HepG2 (cell line): ENCODE data around the gene FHIT. TPM values are rescaled to one million over a fixed set of nuclear protein-coding genes. Genes with fewer than 3 reads are reported as not detected.

Source experiments
- ATAC-seq: fragments of 200-7000 bp; cut with Tn5 transposase; 3 replicates; pipeline ENCODE4 v1.9.1; 2020; ENCODE audit warnings: mild to moderate bottlenecking, moderate library complexity
- BruUV-seq: library from RNA; stranded (reverse); fragments of 400-500 nt; replicated peaks from 2 replicates; lab custom pipeline; 2021; lab: Mats Ljungman, UMichigan
- CTCF ChIA-PET: fragments of 300-600 bp; formaldehyde crosslinking; extraction: SDS; loops from one replicate; lab custom pipeline; 2021; ENCODE audit warnings: low total read pairs, inconsistent platforms, low intra/inter-chr PET ratio; lab: Yijun Ruan, JAX
- POLR2A ChIA-PET: fragments of 350-600 bp; sonication (Branson Sonifier 250); formaldehyde crosslinking; loops from one replicate; lab custom pipeline; 2020; ENCODE audit warnings: antibody characterized with exemption, inconsistent platforms; lab: Yijun Ruan, JAX
- DNase-seq: peaks from one replicate; pipeline ENCODE4 v3.0.0-alpha.2; 2015; ENCODE audit warnings: low spot score
- FAIRE-seq: peaks from 3 replicates; lab custom pipeline; 2011; peaks lifted over from hg19 to GRCh38; lab: Jason Lieb, UNC
- H2AFZ ChIP-seq: one replicate; pipeline ENCODE4 v1.6.1; 2011; ENCODE audit warnings: low read length, inconsistent platforms
- H3K27ac ChIP-seq: fragments of 300-600 bp; 3 replicates; pipeline ENCODE4 v1.8.0; 2011; ENCODE audit warnings: mixed run types, mild to moderate bottlenecking, mixed read lengths, low read length, inconsistent platforms; ENCODE audit not compliant: insufficient read depth; ENCODE audit errors: extremely low read length
- H3K27me3 ChIP-seq, 2 experiments: fragments of 200-600 bp in 1 of 2; 2 replicates in 1 of 2; 3 replicates in 1 of 2; pipeline versions ENCODE4 v1.6.0 to v1.8.0; 2011; ENCODE audit warnings: low read length in 2 of 2, mild to moderate bottlenecking in 2 of 2, moderate library complexity in 2 of 2, inconsistent platforms in 1 of 2; ENCODE audit not compliant: insufficient read depth in 2 of 2, control insufficient read depth in 1 of 2
- H3K36me3 ChIP-seq, 2 experiments: fragments of 200-600 bp in 1 of 2; replicated peaks in 1 of 2; 2 replicates in 1 of 2; 3 replicates in 1 of 2; pipeline versions ENCODE4 v1.5.1 to v1.8.0; 2011; ENCODE audit warnings: low read length in 2 of 2, inconsistent platforms in 1 of 2; ENCODE audit not compliant: insufficient read depth in 2 of 2, control insufficient read depth in 1 of 2
- H3K4me1 ChIP-seq: 2 replicates; pipeline ENCODE4 v1.5.1; 2012; ENCODE audit warnings: low read length, inconsistent platforms; ENCODE audit not compliant: insufficient read depth
- H3K4me2 ChIP-seq: 2 replicates; pipeline ENCODE4 v1.6.0; 2011; ENCODE audit warnings: low read depth, low read length, inconsistent platforms
- H3K4me3 ChIP-seq, 3 experiments: fragments of 200-600 bp in 1 of 3; sonication (generic), shearing (Covaris generic) in 1 of 3; replicated peaks in 1 of 3; 2 replicates each; pipeline ENCODE4 v1.5.1; 2011 to 2016; ENCODE audit warnings: low read length in 3 of 3, inconsistent platforms in 2 of 3, low read depth in 2 of 3, mild to moderate bottlenecking in 2 of 3, control low read depth in 1 of 3, mixed read lengths in 1 of 3; ENCODE audit not compliant: insufficient read depth in 1 of 3
- H3K79me2 ChIP-seq: one replicate; pipeline ENCODE4 v1.6.1; 2011; ENCODE audit warnings: low read length, inconsistent platforms; ENCODE audit not compliant: insufficient read depth
- H3K9ac ChIP-seq: 2 replicates; pipeline ENCODE4 v1.6.0; 2011; ENCODE audit warnings: mild to moderate bottlenecking, low read depth, low read length, inconsistent platforms; ENCODE audit not compliant: insufficient read depth
- H3K9me3 ChIP-seq: 2 replicates; pipeline ENCODE4 v1.5.1; 2012; ENCODE audit warnings: mild to moderate bottlenecking, low read length
- H4K20me1 ChIP-seq: 2 replicates; pipeline ENCODE4 v1.6.0; 2011; ENCODE audit warnings: inconsistent platforms, mild to moderate bottlenecking, low read length, moderate library complexity; ENCODE audit not compliant: insufficient read depth
- AGO2 ChIP-seq: fragments of 200-400 bp; formaldehyde crosslinking; optimal IDR thresholded peaks from 2 replicates; pipeline ENCODE3; 2017; ENCODE audit warnings: mild to moderate bottlenecking, low read depth, low read length, moderate library complexity
- DRAP1 ChIP-seq: IDR thresholded peaks from 2 replicates; pipeline ENCODE4 v1.6.1; 2016; ENCODE audit warnings: missing genetic modification reagents, missing compliant biosample characterization
- EHMT2 ChIP-seq: fragments of 200-600 bp; sonication (generic); IDR thresholded peaks from 2 replicates; pipeline ENCODE4 v1.7.0; 2017; ENCODE audit warnings: antibody characterized with exemption, low read depth, low read length, borderline replicate concordance
- ELF3 ChIP-seq: IDR thresholded peaks from 2 replicates; pipeline ENCODE4 v1.6.1; 2016; ENCODE audit warnings: missing genetic modification reagents, missing compliant biosample characterization
- GTF2F1 ChIP-seq: fragments of 150-350 bp; IDR thresholded peaks from 2 replicates; pipeline ENCODE4 v1.6.1; 2014; ENCODE audit warnings: low read length
- KAT8 ChIP-seq: IDR thresholded peaks from 2 replicates; pipeline ENCODE4 v1.6.1; 2016; ENCODE audit warnings: missing genetic modification reagents, missing compliant biosample characterization
- MAFK ChIP-seq, 2 experiments: IDR thresholded peaks in 1 of 2; conservative IDR thresholded peaks in 1 of 2; 2 replicates each; pipeline ENCODE4 v1.6.1; 2011; ENCODE audit warnings: improper control_type of control experiment in 2 of 2, low read length in 2 of 2
- ZFP41 ChIP-seq: sonication (generic); formaldehyde crosslinking; IDR thresholded peaks from 2 replicates; pipeline ENCODE4 v1.4.0; 2020; ENCODE audit warnings: mild to moderate bottlenecking, missing genetic modification reagents, borderline replicate concordance
- ZKSCAN1 ChIP-seq: fragments of 150-350 bp; IDR thresholded peaks from 2 replicates; pipeline ENCODE4 v1.6.1; 2014; ENCODE audit warnings: low read length
- ZKSCAN5 ChIP-seq: sonication (generic); formaldehyde crosslinking; IDR thresholded peaks from 2 replicates; pipeline ENCODE4 v1.5.1; 2020; ENCODE audit warnings: mild to moderate bottlenecking, missing genetic modification reagents
- ZNF263 ChIP-seq: sonication (generic); formaldehyde crosslinking; IDR thresholded peaks from 2 replicates; pipeline ENCODE4 v1.4.0; 2020; ENCODE audit warnings: missing genetic modification reagents
- ZNF446 ChIP-seq: sonication (generic); formaldehyde crosslinking; IDR thresholded peaks from 2 replicates; pipeline ENCODE4 v1.5.0; 2020; ENCODE audit warnings: mild to moderate bottlenecking, missing genetic modification reagents
- ZNF468 ChIP-seq: sonication (generic); formaldehyde crosslinking; IDR thresholded peaks from 2 replicates; pipeline ENCODE4 v1.8.0; 2022; ENCODE audit warnings: mild to moderate bottlenecking, moderate library complexity, missing genetic modification reagents
- ZNF567 ChIP-seq: sonication (generic); formaldehyde crosslinking; IDR thresholded peaks from 2 replicates; pipeline ENCODE4 v1.8.1; 2023; ENCODE audit warnings: mild to moderate bottlenecking, missing genetic modification reagents, borderline replicate concordance
- ZNF646 ChIP-seq: sonication (generic); formaldehyde crosslinking; IDR thresholded peaks from 2 replicates; pipeline ENCODE4 v1.9.0; 2021; ENCODE audit warnings: mild to moderate bottlenecking, missing genetic modification reagents
- ZNF713 ChIP-seq: sonication (generic); formaldehyde crosslinking; IDR thresholded peaks from 2 replicates; pipeline ENCODE4 v1.4.0; 2020; ENCODE audit warnings: mild to moderate bottlenecking, missing genetic modification reagents
- WGBS: methylation state at CpG from one replicate; pipeline ENCODE4 v1.1.6; 2017; ENCODE audit warnings: low lambda C conversion rate; 5-methylcytosine and 5-hydroxymethylcytosine counted together
- in situ Hi-C: cut with HindIII; loops from 2 replicates; pipeline ENCODE4 v1.10.0; 2017; ENCODE audit warnings: low pct_unique_long_range_greater_than_20kb; ENCODE audit not compliant: extremely low pct_ligation_motif_present
- intact Hi-C: fragments of 100-400 bp; cut with micrococcal nuclease; formaldehyde crosslinking; loops from one replicate; pipeline ENCODE4 v1.10.0; 2022; ENCODE audit not compliant: unreplicated experiment
- polyA plus RNA-seq, 8 experiments: library from polyadenylated mRNA; depleted of rRNA in 3 of 8; stranded (reverse) in 7 of 8; unstranded in 1 of 8; fragments of >200 nt; fragmentation: Illumina TruSeq in 4 of 8; extraction: Trizol in 4 of 8; gene quantifications; 2 replicates each; pipeline versions ENCODE4 v1.2.1 to v1.2.3, GENCODE V29; 2011 to 2016; ENCODE audit warnings: low read depth in 4 of 8, missing spikeins in 1 of 8, mixed read lengths in 1 of 8; ENCODE audit not compliant: insufficient read depth in 1 of 8
- total RNA-seq, 5 experiments: library from RNA; depleted of rRNA; stranded (reverse); fragments of >200 nt; fragmentation: Illumina TruSeq; extraction: Trizol; gene quantifications; 2 replicates each; pipeline ENCODE4 v1.2.3, GENCODE V29; 2016; ENCODE audit warnings: low read depth in 1 of 5

Gene FHIT
- total and polyA plus RNA-seq, 2 of the 13 experiments (the other 11 are each of a cell fraction or from before 2014, with no cell fraction given): 4.0 to 4.6 TPM

GRCh38 chr3:61155701-61156292 lies 95.5 kb downstream of the FHIT start:
- TF ChIP-seq ZNF263 (CRISPR knock-in tag) (no peak), KAT8 (CRISPR knock-in tag) (no peak), ZNF567 (CRISPR knock-in tag) (no peak), ZNF646 (CRISPR knock-in tag) (no peak), ZNF713 (CRISPR knock-in tag) (no peak), ZNF446 (no peak), AGO2 (no peak), EHMT2 (no peak), GTF2F1 (no peak), ZFP41 (no peak), ZKSCAN5 (no peak), ZKSCAN1 (no peak), ELF3 (CRISPR knock-in tag) (no peak), ZNF468 (CRISPR knock-in tag) (no peak), MAFK (conservative IDR thresholded peaks at IDR 0.05 in 1 of 2, IDR thresholded peaks at IDR 0.05 in 1 of 2; ENCODE audit: low read length in 2 of 2) (no peak), DRAP1 (CRISPR knock-in tag) (no peak)
- ChIA-PET POLR2A (no interaction called here), CTCF (no interaction called here)
- Histone ChIP-seq H3K36me3 (no peaks in the 10 kb centered on the region), H3K4me2 (no peak overlapping the region), H3K79me2 (no peaks in the 10 kb centered on the region), H3K27ac (no peak overlapping the region), H3K27me3 (no peaks in the 10 kb centered on the region), H3K4me3 (no peak overlapping the region), H3K9ac (no peak overlapping the region), H3K9me3 (no peaks in the 10 kb centered on the region), H2AFZ (no peak overlapping the region), H4K20me1 (no peaks in the 10 kb centered on the region), H3K4me1 (no peaks in the 10 kb centered on the region)
- intact Hi-C loops: no loop called here
- no TSS peak for BruUV-seq
- no peak for ATAC-seq
- no peak for DNase-seq
- FAIRE-seq: no peak
- WGBS: 80% methylated on average over 2 of the region's 3 CpGs
- in situ Hi-C loops: no loop called here
